ENCODE results near the gene ARHGAP24.
"Not testable (repeated sequence)": the region's sequence is repeated elsewhere in the genome, so short reads cannot be mapped to it uniquely, and the experiment has no call there.

ARHGAP24 gene

GRCh38 chr4:85784348-85784747 is 309.4 kb downstream of the ARHGAP24 start:
- DNase-seq: no peak

- DNase-seq: no peak
Observed at GRCh38 chr4:85784947-85785346, 310.0 kb downstream of the ARHGAP24 start.

DNA sequence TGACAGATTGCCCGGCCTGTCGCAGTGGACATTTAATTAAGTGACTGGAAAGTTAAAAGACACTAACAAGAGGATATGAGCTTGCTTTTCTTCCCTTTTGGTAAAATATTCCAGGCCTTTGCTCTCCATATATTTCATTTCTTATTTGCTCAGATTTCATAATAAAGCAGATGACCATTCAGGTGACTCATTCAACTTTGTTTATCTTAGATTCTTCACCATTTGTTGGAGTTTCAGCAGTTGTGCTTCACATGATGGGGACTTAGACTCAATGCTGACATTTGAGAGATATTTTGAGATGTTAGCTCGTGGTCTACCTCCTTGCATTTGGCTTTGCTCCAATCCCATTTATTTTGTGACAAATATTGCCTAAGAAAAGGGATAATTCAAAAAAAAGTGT is 312.2 kb downstream of the ARHGAP24 start:
- no peak for DNase-seq

GRCh38 chr4:85788604-85789003 is 313.7 kb downstream of the ARHGAP24 start:
- DNase-seq: no peak

- no peak for DNase-seq
Observed at GRCh38 chr4:85789241-85789640, 314.3 kb downstream of the ARHGAP24 start.

DNA sequence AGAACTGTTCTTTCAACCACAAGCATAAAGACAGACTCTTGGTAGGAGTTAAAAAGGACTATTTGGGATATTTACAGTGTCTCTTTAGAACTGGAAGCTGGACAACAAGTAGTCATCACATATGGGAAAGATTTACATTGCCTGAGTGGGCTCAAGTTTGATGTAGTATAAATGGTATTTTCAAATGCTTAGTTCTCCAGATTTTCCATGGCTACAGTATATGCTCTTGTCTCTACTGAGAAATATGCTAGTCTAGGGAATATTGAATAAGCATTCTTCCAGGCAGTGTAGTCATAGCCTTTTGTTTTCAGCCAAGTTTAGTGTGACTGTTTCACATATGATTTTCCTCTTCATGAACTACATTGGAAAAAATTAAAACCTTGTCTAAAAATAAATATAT is 315.6 kb downstream of the ARHGAP24 start:
- DNase-seq: no peak

- no peak for DNase-seq
Observed at GRCh38 chr4:85792376-85793232, 317.7 kb downstream of the ARHGAP24 start.

GRCh38 chr4:85793233-85793585 is 318.3 kb downstream of the ARHGAP24 start:
- no peak for DNase-seq

DNA sequence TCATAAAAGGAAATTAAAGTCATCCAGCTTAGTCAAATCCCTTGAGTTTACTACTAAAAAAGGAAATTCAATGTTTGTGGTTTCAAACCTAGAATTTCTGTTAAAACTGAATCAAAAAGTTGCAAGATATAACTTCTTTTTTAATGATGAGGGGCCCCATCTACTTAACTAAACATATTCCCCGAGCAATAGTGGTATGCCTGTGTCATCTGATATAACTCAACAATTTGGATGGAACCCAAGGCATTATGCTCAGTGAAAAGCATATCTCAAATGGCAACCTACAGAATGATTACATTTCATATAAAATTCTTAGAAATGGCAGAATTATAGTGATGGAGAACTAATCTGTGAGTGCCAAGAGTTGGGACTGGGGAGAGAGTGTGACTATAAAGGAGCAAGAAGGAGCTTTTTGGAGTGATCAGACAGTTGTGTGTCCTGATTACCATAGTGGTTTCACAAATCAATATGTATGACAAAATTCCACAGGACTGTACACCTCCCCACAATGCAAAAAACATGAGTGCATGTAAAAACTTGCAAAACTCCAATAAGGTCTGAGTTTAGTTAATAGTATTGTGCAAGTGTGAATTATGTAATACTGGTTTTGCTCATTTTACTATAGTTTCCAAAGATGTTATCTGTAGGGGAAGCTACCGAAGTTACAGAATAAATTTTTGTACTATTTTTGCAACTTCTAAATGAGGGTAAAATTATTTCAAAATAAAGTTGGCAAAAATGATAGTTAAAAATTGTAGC is 323.2 kb downstream of the ARHGAP24 start:
- no peak for DNase-seq

- DNase-seq: no peak
Observed at GRCh38 chr4:85803856-85804255, 328.9 kb downstream of the ARHGAP24 start.

GRCh38 chr4:85805891-85806290 is 330.9 kb downstream of the ARHGAP24 start:
- DNase-seq: no peak

GRCh38 chr4:85806334-85806733 is 331.4 kb downstream of the ARHGAP24 start:
- no peak for DNase-seq

- DNase-seq: no peak
Observed at GRCh38 chr4:85807247-85807950, 332.4 kb downstream of the ARHGAP24 start.

GRCh38 chr4:85808104-85808503 is 333.2 kb downstream of the ARHGAP24 start:
- DNase-seq: no peak

DNA sequence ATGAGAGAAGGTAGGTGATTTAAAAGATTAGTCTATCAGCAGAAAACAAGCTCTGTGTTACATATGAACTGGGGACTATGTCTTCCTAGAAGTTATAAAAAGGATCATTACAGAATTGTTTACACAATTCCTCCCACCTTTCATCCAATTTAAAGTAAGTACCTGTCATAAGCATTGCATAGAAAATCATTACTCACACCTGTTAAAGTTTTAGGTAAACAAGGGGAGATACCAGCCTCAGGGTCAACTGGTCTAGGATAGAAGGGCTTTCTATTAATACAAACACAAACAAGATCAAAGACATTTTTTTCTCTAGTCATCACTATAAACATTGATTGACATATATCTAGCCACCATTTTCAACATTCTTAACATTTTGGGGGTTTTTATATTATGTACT is 333.9 kb downstream of the ARHGAP24 start:
- no peak for DNase-seq

GRCh38 chr4:85812776-85813175 is 337.8 kb downstream of the ARHGAP24 start:
- DNase-seq: no peak

DNA sequence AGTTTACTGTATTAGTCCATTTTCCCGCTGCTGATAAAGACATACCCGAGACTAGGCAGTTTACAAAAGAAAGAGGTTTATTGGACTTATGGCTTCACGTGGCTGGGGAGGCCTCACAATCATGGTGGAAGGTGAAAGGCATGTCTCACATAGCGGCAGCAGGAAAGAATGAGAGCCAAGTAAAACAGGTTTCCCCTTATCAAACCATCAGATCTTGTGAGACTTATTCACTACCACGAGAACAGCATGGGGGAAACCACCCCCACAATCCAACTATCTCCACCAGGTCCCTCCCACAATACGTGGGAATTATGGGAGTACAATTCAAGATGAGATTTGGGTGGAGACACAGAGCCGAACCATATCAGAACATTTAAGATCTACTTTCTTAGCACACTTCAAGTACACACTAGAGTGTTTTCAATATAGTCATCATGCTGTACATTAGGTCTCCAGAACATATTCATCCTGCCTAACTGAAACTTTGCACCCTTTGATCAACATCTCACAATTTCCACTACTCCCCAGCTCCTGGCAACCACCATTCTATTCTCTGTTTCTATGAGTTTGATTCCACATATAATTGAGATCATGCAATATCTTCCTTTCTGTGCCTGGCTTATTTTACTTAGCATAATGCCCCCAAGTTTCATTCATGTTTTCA is 341.0 kb downstream of the ARHGAP24 start:
- no peak for DNase-seq

GRCh38 chr4:85818700-85819099 is 343.8 kb downstream of the ARHGAP24 start:
- no peak for DNase-seq

GRCh38 chr4:85820101-85820500 is 345.2 kb downstream of the ARHGAP24 start:
- not testable (repeated sequence) for DNase-seq

GRCh38 chr4:85821688-85822455 is 346.9 kb downstream of the ARHGAP24 start:
- no peak for DNase-seq

DNA sequence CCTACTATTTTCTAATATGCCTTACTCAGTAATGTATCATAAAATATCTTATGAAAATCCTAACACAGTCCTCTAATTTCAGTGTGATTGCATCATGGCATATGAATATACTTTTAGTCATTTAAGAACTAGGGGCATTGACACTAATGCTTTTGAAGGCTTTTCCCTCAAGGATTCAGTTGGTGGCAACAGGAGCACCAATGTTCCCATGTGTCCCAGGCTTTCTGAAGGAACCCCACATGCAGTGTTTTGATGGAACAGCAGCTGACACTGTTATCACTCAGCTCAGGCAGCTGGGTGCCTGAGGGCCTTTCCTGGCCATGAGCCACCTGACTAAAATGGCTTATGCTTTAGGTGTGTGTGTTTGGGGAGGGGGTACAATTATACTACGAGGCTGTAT is 348.3 kb downstream of the ARHGAP24 start:
- no peak for DNase-seq
